AG04449 (cell line): ENCODE results near the gene C1QA.

ENCODE experiments used
- CTCF ChIA-PET: fragments of 350-600 bp; formaldehyde crosslinking; extraction: SDS; loops from one replicate; lab custom pipeline; 2021; ENCODE audit warnings: antibody characterized with exemption; lab: Yijun Ruan, JAX
- POLR2A ChIA-PET: fragments of 400-600, 350-600 bp; formaldehyde crosslinking; extraction: SDS; loops from one replicate; lab custom pipeline; 2020; ENCODE audit warnings: antibody characterized with exemption, inconsistent platforms; lab: Yijun Ruan, JAX
- DNase-seq: peaks from one replicate; pipeline ENCODE4 v3.0.0-alpha.2; 2010; ENCODE audit warnings: low read depth, low spot score
- H3K4me3 ChIP-seq: 2 replicates; pipeline ENCODE4 v1.5.1; 2011; ENCODE audit warnings: low read depth, mild to moderate bottlenecking, control low read depth, low read length
- CTCF ChIP-seq: IDR thresholded peaks from one replicate; pipeline ENCODE4 v1.5.1; 2011; ENCODE audit warnings: mild to moderate bottlenecking, moderate library complexity, low read length, control low read depth, inconsistent platforms; ENCODE audit not compliant: insufficient read depth; ENCODE audit errors: missing control alignments

C1QA gene

DNA sequence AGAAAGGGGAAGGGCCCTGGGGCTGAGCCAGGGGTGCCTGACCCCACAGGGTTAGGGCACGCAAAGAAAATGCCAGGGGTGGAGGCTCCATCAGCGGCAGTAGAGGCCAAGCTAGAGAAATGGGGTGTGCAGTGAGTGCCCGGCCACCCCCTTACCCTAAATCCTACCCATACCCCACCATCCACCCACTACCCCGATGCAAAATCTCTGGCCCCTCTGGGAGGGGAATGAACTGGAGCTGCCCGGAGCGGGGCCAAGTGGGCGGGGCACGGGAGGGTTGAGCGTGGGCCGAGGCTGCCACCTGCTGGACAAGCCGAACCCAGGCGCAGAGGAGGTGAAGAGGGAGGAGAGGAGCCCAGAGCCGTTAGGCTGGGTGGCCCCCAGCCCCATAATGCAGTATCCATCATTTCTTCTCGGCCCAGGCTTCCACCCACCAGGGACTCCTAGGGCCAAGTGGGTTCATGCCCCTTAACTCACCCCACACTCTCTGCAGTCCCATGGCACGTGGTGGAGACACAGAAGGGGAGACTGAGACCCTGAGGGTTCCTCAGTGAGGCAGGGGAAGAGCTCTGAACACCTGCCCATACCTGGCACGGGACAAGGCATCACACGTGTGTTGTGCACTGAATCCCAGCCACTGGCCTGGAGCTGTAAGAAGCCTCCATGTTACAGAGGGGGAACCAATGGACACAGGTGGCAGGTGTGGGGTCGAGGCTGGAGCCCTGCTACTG, 5.6 kb downstream of the C1QA start:
- ChIA-PET CTCF (interaction anchor here (0.6 to 9.0 kb wide), 35 partner anchors 9 to 532 kb away, joined by 3 to 330 read pairs (median 4); partner anchors contain the start of gene C1QB), POLR2A (no interaction called here)
- peak; percentile 93 for TF ChIP-seq CTCF
- no peak overlapping the region for H3K4me3 ChIP-seq
- no peak for DNase-seq

DNA sequence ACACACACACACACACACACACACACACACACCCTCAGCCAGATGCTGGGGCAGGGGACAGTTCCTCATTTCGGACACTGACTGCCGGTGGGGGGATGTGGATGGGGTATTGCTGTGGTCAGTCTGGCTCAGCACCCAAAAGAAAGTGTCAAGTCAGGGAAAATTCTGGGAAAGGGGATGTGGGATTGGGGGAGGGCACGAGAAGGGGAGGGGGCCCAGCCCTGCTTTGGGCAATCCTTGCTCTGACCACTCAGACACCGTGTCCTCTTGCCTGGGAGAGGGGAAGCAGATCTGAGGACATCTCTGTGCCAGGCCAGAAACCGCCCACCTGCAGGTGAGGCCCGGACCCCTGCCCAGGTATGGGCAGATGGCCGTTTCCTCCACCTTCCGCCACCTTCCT, 7.0 kb downstream of the C1QA start, which contains the start of gene C1QC:
Gene C1QC (plus strand): TSS at position 253 of the 400 bp plus-strand sequence. CDS start 391 bp downstream, outside the sequence.
- ChIA-PET POLR2A (no interaction called here), CTCF (interaction anchor here (0.7 to 9.0 kb wide), 5 partner anchors 13 to 228 kb away, joined by 3 to 330 read pairs (median 48); no protein-coding TSS in a partner anchor)
- DNase-seq: no peak
- H3K4me3 ChIP-seq: no peak within 1 kb of the TSS
- no peak for TF ChIP-seq CTCF

- no peak for TF ChIP-seq CTCF
Observed at GRCh38 chr1:22643928-22644327, 7.5 kb downstream of the C1QA start.

DNA sequence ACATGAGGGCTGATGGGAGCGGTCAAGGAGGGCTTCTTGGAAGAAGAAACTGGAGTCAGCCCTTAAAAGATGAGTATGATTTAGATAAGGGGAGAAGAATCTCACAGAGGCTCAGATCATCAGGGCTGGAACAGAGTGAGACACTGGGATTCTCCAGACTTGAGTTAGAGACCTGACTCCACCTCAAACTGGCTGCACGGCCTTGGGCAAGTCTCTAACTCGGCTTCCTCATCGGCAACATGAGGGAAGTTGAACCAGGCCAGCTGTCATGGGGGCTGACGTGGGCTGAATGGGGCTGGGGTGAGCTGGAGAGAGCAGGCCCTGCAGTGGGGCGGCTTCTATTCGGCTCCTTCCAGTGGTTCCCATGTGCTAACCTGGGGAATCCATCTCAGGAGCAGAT, 9.5 kb downstream of the C1QA start:
- CTCF ChIA-PET: interaction anchor here (0.9 to 9.0 kb wide), 6 partner anchors 12 to 285 kb away, joined by 3 to 330 read pairs (median 3); no protein-coding TSS in a partner anchor
- no peak overlapping the region for H3K4me3 ChIP-seq
- no peak for TF ChIP-seq CTCF
- POLR2A ChIA-PET: interaction anchor here (0.6 kb wide), 1 partner anchor 28 kb away, joined by 3 read pairs; no protein-coding TSS in a partner anchor
- DNase-seq: no peak

More at GRCh38 chr1:22643928-22644327, 7.5 kb downstream of the C1QA start:
- CTCF ChIA-PET: interaction anchor here (0.7 to 9.0 kb wide), 5 partner anchors 12 to 236 kb away, joined by 3 to 330 read pairs (median 48); no protein-coding TSS in a partner anchor
- no peak for DNase-seq
- POLR2A ChIA-PET: no interaction called here
- no peak overlapping the region for H3K4me3 ChIP-seq

- no peak for DNase-seq
- no peak overlapping the region for H3K4me3 ChIP-seq
- POLR2A ChIA-PET: no interaction called here
- CTCF ChIA-PET: interaction anchor here (0.9 to 9.0 kb wide), 6 partner anchors 12 to 284 kb away, joined by 3 to 330 read pairs (median 3); no protein-coding TSS in a partner anchor
- TF ChIP-seq CTCF: no peak
Observed at GRCh38 chr1:22646384-22646783, 10.0 kb downstream of the C1QA start.

DNA sequence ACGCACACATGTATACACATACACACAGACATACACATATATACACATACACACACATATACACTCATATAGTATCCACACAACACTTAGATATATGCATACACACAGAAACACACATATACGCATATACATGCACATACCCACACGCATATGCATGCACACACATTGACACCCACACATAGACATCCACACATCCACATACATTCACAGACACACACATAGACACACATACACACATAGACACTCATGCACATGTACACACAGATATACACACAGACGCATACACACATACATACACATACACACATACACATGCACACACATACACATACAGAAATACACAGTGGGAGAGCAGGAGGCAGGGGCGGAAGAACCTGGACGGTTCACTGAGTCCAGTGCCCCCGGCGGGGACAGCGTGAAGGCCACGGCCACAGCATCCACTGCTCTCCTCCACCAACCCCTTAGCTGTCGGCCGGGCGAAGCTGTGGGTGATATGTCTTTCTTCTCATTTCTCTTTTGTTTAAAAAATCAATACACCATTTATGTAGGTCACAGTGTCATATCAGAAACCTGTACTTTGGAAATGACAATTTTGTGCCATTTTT, 13.8 kb downstream of the C1QA start:
- ChIA-PET CTCF (interaction anchor here (1.5 to 1.9 kb wide), 3 partner anchors 8 to 229 kb away, joined by 5 to 14 read pairs (median 8); no protein-coding TSS in a partner anchor), POLR2A (no interaction called here)
- no peak for DNase-seq
- H3K4me3 ChIP-seq: no peak overlapping the region
- no peak for TF ChIP-seq CTCF
